IPS-20b (cell line): Measurements from ENCODE around the gene TMPRSS12.
"Not testable (repeated sequence)": the region's sequence is repeated elsewhere in the genome, so short reads cannot be mapped to it uniquely, and the experiment has no call there.

ENCODE experiments used
- H3K27ac ChIP-seq: one replicate; pipeline ENCODE4 v1.5.1; 2013; ENCODE audit warnings: low read length
- H3K27me3 ChIP-seq: 2 replicates; pipeline ENCODE4 v1.6.1; 2013; ENCODE audit warnings: mild to moderate bottlenecking, low read length, inconsistent platforms; ENCODE audit not compliant: insufficient read depth
- H3K36me3 ChIP-seq: 2 replicates; pipeline ENCODE4 v1.6.1; 2013; ENCODE audit warnings: low read depth, mild to moderate bottlenecking, inconsistent platforms, low read length, moderate library complexity; ENCODE audit not compliant: insufficient read depth
- H3K4me1 ChIP-seq: 2 replicates; pipeline ENCODE4 v1.6.1; 2013; ENCODE audit warnings: mild to moderate bottlenecking, control low read depth, inconsistent platforms, low read length, moderate library complexity; ENCODE audit not compliant: insufficient read depth
- H3K4me3 ChIP-seq: 2 replicates; pipeline ENCODE4 v1.5.1; 2013; ENCODE audit warnings: mild to moderate bottlenecking, low read length, inconsistent platforms
- H3K9ac ChIP-seq: 2 replicates; pipeline ENCODE4 v1.6.1; 2013; ENCODE audit warnings: low read depth, mild to moderate bottlenecking, inconsistent platforms, low read length, moderate library complexity
- H3K9me3 ChIP-seq: 2 replicates; pipeline ENCODE4 v1.6.1; 2013; ENCODE audit warnings: mild to moderate bottlenecking, low read depth, low read length, inconsistent platforms; ENCODE audit not compliant: insufficient read depth

The TMPRSS12 gene

DNA sequence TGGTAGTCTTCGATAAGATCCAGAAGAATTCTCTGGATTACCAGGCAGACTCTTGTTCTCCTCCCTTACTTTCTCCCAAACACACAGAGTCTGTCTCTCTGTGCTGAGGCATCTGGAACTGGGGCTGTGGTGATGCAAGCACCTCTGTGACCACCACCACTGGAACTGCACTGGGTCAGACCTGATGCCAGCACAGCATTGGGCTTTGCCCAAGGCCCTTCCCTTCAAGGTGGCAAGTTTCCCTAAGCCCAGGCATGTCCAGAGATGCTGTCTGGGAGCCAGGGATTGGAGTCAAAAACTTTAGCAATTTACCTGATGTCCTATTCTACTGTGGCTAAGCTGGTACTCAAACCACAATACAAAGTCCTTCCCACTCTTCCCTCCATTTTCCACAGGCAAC lies 14.6 kb upstream of the TMPRSS12 start:
- H3K4me1 ChIP-seq = no peaks in the 10 kb centered on the region
- peaks cover 7% of the 10 kb centered on the region for H3K9me3 ChIP-seq
- H3K4me3 ChIP-seq = no peak overlapping the region
- no peaks in the 10 kb centered on the region for H3K27me3 ChIP-seq
- H3K36me3 ChIP-seq = no peaks in the 10 kb centered on the region
- no peak overlapping the region for H3K27ac ChIP-seq
- no peak overlapping the region for H3K9ac ChIP-seq

DNA sequence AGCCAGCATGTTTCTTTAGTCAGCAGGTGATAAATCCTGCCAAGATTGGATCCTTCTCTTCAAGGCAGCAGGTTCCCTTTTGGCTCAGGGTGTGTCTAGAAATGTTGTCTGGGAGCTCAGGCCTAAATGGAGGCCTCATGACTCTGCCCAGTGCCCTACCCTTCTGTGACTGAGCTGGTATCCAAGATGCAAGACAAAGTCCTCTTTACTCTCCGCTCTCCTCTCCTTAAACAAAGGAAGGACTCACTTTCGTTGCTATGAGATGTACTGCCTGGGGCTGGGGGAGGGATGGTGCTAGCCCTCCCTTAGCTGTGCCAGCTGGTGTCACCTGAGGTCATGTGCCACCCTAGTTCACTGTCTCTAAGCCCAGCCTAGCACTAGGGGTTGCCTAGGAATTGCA lies 13.8 kb upstream of the TMPRSS12 start:
- Histone ChIP-seq H3K4me1 (no peaks in the 10 kb centered on the region), H3K36me3 (no peaks in the 10 kb centered on the region), H3K4me3 (no peak overlapping the region), H3K9ac (no peak overlapping the region), H3K27ac (no peak overlapping the region), H3K27me3 (no peaks in the 10 kb centered on the region), H3K9me3 (peaks cover 15% of the 10 kb centered on the region)

DNA sequence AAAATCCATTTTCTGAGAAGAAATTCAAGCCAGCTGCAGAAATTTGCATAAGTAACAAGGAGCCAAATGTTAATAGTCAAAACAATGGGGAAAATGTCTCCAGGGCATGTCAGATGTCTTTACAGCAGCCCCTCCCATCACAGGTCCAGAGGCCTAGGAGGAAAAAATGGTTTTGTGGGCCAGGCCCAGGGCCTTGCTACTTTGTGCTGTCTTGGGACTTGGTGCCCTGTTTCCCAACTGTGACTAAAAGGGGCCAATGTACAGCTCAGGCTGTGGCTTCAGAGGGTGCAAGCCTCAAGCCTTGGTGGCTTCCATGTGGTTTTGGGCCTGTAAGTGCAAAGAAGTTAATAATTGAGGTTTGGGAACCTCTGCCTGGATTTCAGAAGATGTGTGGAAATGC lies 8.9 kb upstream of the TMPRSS12 start:
- H3K4me3 ChIP-seq, H3K27ac ChIP-seq, H3K36me3 ChIP-seq, H3K4me1 ChIP-seq, H3K9ac ChIP-seq, H3K27me3 ChIP-seq: not testable (repeated sequence)
- peaks cover 25% of the 10 kb centered on the region for H3K9me3 ChIP-seq

DNA sequence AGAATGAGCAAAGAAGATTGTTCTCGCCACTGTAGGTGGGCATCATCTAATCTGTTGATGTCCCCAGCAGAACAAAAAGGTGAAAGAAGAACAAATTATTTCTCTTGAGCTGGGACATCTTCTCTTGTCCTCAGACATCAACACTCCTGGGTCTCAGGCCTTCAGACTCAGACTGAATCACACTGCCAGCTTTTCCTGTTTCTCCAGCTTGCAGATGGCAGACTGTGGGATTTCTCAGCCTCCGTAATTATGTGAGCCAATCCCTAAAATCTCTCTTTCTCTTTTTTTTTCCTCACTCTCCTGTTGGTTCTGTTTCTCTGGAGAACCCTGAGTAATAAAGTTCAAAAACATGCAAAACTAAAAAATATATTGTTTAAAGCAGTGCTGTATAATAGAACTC lies 3.7 kb upstream of the TMPRSS12 start:
- H3K27ac ChIP-seq = no peak overlapping the region
- H3K9ac ChIP-seq = no peak overlapping the region
- no peak overlapping the region for H3K4me3 ChIP-seq
- H3K9me3 ChIP-seq = peaks cover 17% of the 10 kb centered on the region
- no peaks in the 10 kb centered on the region for H3K27me3 ChIP-seq
- H3K36me3 ChIP-seq = no peaks in the 10 kb centered on the region
- H3K4me1 ChIP-seq = no peaks in the 10 kb centered on the region

DNA sequence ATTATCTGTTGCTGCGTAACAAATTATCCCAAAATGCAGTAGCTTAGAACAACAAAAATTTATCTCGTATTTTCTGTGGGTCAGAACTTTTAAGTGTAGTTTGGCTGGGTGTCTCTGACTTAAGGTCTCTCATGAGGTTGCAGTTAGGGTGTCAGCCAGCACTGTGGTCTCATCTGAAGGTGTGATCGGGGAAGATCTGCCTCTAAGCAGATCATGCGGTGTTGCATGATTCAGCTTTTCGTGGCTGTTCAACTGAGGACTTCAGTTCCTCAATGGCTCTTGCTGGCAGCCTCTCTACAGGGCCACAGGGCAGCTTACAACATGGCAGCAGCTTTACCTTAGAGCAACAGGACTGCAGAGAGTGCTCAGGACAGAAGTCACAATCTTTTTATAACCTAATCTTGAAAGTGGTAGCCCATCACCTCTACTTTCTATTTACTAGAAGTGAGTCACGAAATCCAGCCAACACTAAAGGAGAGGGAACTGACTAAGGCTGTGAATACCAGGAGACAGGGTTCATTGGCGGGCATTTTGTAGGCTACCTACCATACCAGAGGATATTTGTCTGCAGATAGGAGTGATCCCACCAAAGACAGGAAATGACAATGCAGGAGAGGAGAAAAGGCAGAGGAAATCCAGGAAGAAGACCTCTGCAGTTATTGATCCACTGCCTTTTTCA lies 1.8 kb upstream of the TMPRSS12 start:
- no peaks in the 10 kb centered on the region for H3K4me1 ChIP-seq
- H3K9ac ChIP-seq = no peak overlapping the region
- H3K27ac ChIP-seq = no peak overlapping the region
- H3K9me3 ChIP-seq = peaks cover 8% of the 10 kb centered on the region
- no peak overlapping the region for H3K4me3 ChIP-seq
- no peaks in the 10 kb centered on the region for H3K36me3 ChIP-seq
- no peaks in the 10 kb centered on the region for H3K27me3 ChIP-seq

DNA sequence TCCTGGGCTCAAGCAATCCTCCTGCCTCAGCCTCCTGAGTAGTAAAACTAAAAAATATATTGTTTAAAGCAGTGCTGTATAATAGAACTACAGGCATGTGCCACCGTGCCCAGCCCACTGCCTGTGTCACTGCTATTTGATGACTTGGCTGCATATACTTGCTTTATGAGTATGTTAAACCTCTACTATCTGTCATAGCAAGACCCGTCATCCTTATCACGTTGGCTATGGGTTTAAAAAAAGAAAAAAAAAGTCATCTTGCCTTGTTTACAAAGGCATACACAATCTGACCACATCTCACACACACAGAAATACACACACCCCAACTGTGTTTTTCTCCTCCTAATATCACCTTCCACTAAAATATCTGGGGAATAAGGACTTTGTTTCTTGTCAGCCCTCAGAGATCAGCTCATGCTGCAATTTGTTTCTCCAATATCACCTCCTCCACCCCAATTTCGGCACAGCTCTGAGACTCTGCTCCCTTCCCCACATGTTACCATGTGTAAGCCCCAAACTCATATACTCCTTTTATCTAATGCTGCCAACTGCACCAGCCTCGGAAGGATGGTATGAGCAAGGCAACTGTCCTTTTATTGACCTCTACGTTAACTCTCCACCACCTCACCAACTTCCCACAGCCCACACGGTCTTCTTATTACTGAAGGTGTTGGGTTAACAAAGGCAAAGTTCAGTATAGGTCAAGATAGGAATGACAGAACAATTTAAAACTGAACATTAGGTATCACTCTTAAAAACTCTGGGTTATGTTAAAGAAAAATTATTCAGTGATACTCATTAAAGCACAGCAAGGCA lies 802 bp upstream of the TMPRSS12 start:
- Histone ChIP-seq H3K27me3 (no peaks in the 10 kb centered on the region), H3K4me3 (no peak overlapping the region), H3K36me3 (no peaks in the 10 kb centered on the region), H3K27ac (no peak overlapping the region), H3K4me1 (no peaks in the 10 kb centered on the region), H3K9ac (no peak overlapping the region), H3K9me3 (peaks cover 8% of the 10 kb centered on the region)

DNA sequence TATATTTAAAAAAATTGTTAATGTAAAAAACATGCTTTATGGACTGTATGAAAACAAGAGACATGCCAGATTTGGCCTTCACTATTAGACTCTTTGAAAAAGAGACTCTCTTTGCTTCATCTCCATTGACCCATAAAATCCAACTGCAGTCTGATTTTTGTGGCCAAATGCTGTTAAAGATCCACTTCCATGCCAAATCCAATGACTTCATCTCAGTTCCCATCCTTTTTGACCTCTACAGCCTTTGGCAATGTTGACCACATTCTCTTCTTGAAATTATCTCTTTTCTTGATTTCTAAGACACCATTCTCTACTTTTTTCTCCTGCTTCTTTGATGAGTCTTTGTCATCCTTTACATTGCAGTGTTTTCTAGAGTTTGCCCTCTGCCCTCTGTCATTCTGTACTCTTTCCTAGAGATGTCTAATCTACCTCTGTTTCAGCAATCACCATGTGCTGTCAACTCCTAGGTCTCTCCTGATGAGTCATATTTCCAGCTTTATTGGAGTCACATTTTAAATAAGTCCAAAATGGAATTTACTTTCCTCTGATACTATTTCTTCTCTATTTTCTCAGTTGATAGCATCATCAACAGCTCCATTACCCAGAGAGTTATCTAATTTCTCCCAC lies 2.4 kb downstream of the TMPRSS12 start:
- H3K27ac ChIP-seq = no peak overlapping the region
- no peak overlapping the region for H3K4me3 ChIP-seq
- no peaks in the 10 kb centered on the region for H3K27me3 ChIP-seq

DNA sequence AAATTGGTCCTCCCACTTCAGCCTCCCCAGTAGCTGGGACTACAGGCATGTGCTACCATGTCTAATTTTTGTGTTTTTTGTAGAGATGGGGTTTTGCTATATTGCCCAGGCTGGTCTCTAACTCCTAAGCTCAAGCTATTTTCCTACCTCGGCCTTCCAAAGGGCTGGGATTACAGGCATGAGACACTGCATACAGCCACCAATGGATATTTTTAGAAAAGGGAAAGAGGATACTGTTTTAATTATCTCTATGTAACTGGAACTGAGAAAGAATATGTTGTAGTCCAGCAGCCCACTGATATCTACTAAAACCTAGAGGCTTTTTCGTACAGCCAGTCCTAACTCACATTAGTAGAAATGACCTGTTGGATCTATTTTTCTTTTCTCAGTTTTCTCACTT lies 6.2 kb downstream of the TMPRSS12 start:
- H3K36me3 ChIP-seq = no peaks in the 10 kb centered on the region
- no peak overlapping the region for H3K27ac ChIP-seq
- no peaks in the 10 kb centered on the region for H3K27me3 ChIP-seq
- no peak overlapping the region for H3K4me3 ChIP-seq
- no peaks in the 10 kb centered on the region for H3K4me1 ChIP-seq
- no peak overlapping the region for H3K9ac ChIP-seq
- no peaks in the 10 kb centered on the region for H3K9me3 ChIP-seq

More for the DNA sequence above, 2.4 kb downstream of the TMPRSS12 start:
- H3K36me3 ChIP-seq = no peaks in the 10 kb centered on the region
- no peaks in the 10 kb centered on the region for H3K4me1 ChIP-seq
- peaks cover 8% of the 10 kb centered on the region for H3K9me3 ChIP-seq
- H3K9ac ChIP-seq = no peak overlapping the region

DNA sequence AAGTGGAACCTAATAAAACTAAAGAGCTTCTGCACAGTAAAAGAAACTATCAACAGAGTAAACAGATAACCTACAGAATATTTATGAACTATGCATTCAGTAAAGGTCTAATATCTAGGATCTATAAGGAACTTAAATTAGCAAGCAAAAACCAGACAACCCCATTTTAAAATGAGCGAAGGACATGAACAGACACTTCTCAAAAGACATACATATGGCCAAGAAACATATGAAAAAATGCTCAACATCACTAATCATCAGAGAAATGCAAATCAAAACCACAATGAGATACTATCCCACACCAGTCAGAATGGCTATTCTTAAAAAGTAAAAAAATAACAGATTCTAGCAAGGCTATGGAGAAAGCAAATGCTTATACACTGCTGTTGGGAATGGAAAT lies 12.5 kb downstream of the TMPRSS12 start:
- H3K27me3 ChIP-seq, H3K36me3 ChIP-seq, H3K9me3 ChIP-seq, H3K9ac ChIP-seq, H3K27ac ChIP-seq, H3K4me3 ChIP-seq, H3K4me1 ChIP-seq: not testable (repeated sequence)

DNA sequence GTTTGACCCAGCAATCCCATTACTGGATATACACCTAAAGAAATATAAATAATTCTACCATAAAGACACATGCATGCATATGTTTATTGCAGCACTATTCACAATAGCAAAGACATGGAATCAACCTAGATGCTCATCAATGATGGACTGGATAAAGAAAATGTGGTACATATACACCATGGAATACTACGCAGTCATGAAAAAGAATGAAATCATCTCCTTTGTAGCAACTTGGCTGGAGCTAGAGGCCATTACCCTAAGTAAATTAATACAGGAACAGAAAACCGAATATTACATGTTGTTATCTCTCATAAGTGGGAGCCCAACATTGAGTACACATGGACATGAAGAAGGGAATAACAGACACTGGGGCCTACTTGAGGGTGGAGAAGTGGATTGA lies 13.0 kb downstream of the TMPRSS12 start:
- not testable (repeated sequence) for H3K27me3 ChIP-seq, H3K36me3 ChIP-seq, H3K4me1 ChIP-seq, H3K9ac ChIP-seq, H3K9me3 ChIP-seq, H3K4me3 ChIP-seq, H3K27ac ChIP-seq

DNA sequence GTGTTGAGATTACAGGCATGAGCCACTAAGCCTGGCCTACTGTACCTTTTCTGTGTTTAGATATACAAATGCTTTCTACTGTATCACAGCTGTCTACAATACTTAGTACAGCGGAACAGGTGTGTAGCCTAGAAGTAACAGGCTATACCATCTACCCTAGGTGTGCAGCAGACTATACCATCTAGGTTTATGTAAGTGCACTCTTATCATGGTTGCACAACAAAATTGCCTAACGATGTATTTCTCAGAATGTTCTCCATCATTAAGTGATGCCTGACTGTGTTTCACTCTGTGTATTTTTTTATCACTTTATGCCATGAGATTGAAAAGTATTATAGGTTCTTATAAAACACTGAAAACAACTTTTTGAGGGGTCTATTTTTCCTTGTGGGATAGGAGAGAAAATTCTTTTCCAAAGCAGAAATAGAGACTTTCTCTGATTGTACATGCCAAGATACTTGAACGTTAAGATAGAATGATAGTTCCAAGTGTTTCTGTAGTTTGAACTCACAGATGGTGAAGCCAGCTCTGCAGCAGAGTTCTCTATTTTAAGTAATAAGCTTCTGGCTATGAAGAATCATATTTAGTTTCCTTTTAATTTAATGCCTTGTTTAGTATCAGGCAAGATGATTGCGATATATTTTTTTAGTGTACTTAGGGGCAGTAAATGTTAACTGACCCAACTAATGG lies 17.0 kb downstream of the TMPRSS12 start:
- Histone ChIP-seq H3K27ac (no peak overlapping the region), H3K36me3 (no peaks in the 10 kb centered on the region), H3K4me1 (no peaks in the 10 kb centered on the region), H3K9ac (no peak overlapping the region), H3K27me3 (no peaks in the 10 kb centered on the region), H3K9me3 (no peaks in the 10 kb centered on the region; the same call in 1 of the 2 replicates), H3K4me3 (no peak overlapping the region)
